Dermis blood vessel endothelial cell (primary cell): ENCODE results near the gene FRMD5. TPM values are rescaled to one million over a fixed set of nuclear protein-coding genes. Genes with fewer than 3 reads are reported as not detected.

Source experiments
- DNase-seq: peaks from one replicate; pipeline ENCODE4 v3.0.0; 2010
- total RNA-seq: library from RNA; depleted of rRNA; stranded (reverse); fragments of >200 nt; gene quantifications from 2 replicates; pipeline ENCODE4 v1.2.3, GENCODE V29; 2014

The FRMD5 gene
- total RNA-seq, 1 donor from 2014 or later = 1.5 TPM

- peak; percentile 75 for DNase-seq
Measured at GRCh38 chr15:44029940-44030568, 165.0 kb downstream of the FRMD5 start.

DNA sequence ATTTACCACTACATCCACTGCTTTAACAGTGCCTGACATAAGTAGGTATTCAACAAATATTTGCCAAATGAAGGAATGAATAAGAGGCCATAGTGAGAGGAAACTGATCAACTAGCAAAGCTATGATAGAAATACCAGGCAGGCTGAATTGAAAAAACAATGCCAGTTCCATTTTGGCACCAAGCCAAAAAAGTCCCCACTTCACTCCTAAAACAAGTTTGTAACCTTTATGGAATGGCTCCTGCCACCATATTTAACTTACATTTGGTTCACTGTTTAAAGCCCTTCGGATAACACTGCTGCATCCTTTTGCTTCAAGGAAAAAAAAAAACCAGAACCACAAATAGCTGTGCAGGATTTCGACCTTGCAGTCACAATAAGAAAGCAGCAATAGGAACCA is 166.1 kb downstream of the FRMD5 start:
- peak; percentile 59 for DNase-seq

DNA sequence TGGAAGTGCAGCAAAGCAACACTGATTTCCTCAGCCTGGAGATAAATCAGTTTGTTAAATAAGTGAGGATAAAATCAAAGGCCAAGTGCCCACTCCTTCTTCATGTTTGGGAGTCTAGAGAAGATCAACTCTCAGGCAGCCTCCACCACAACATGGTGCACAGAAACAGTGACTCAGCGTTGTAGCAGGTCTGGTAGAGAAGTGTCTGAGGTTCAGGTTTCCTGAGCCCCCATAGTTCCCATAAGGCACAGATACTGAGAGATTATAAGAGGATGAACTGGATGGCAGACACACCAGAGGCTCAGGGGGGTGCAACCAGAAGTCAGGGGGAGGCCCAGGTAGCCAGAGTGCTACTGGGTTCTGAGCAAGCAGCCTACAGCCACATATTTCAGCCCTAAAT is 166.7 kb downstream of the FRMD5 start:
- DNase-seq = peak; percentile 25

GRCh38 chr15:44024155-44024554 is 170.9 kb downstream of the FRMD5 start:
- no peak for DNase-seq

GRCh38 chr15:44023176-44023575 is 171.9 kb downstream of the FRMD5 start:
- DNase-seq = peak; percentile 39

DNA sequence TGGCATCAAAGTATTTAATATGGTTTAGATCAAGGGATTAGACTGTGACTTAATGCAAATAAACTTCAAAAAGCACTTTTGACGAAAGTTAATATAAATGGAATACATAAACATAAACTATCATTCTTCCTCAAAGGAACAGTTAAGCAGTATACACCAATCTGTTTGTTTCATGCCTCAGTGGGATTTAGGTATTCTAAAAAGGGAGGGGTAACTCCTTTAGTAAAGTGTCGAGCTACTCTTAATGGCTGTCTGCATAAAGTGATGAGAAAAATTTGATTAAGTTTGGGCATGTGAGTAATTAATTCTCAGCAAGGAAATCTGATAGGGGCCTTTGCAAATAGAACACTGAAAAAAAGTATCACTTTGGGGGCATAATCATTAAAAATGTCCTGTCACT is 176.9 kb downstream of the FRMD5 start:
- no peak for DNase-seq

- DNase-seq = no peak
Measured at GRCh38 chr15:44015545-44016305, 179.3 kb downstream of the FRMD5 start.

DNA sequence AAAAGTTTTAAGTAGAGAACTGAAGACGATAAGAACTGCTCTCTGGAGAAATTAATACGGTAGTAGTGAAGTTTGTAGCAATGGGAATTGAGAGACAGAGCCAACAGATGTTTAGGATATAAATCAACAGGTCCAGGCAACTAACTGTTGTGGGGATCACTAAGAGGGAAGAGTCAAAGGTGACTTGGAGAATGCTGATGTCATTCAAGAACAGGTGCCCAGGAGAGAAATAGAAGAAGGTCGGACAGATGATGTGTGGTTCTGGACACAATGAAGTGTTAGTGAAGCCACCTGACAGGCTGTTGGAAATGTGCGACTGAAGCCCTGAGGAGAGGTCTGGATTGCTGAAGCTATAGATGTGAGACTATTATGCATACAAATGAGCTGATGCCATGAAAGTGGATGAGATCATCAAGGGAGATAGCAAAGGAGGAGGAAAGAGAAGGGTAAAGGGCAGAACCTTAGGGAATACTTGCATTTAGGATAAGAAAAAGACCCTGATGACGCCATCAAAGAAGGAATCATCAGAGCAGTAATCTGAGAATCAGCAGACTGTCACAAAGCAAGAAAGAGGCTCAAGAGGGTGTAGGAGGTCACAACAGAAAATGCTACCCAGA is 183.7 kb downstream of the FRMD5 start:
- no peak for DNase-seq

DNA sequence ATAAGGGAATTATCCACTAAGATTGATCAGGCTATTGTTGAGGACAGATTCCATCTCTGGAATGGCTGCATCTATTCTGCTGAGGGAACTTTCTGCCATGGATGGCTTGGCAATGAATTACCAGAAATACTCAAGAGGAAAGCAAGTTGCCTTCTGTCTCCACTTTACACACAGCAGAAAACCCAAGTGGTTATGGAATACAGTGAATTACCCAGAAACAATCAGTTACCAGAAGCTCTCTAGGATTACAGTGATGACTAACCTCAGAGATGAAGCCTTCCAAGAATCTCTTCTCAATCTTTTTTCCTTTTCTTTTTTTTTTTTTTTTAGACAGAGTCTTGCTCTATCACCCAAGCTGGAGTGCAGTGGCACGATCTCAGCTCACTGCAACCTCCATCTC is 185.0 kb downstream of the FRMD5 start:
- DNase-seq = no peak

DNA sequence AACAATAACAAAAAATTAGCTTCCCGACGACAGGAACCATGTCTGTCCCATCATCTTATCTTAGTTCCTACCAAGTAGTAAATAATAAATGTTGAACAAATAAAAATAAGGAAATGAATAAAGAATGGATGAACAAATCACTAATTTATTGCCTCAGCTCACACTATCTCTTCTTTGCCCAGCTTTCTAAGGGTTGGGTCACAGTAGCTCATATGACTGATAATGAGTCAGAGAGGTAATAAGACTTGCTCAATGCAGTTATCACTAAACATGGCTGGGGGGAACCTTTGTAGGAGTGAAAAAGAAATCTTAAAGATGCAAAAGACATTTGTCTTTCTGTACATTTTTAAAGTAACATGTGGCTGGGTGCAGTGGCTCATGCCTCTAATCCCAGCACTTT is 186.0 kb downstream of the FRMD5 start:
- DNase-seq = peak; percentile 17

DNA sequence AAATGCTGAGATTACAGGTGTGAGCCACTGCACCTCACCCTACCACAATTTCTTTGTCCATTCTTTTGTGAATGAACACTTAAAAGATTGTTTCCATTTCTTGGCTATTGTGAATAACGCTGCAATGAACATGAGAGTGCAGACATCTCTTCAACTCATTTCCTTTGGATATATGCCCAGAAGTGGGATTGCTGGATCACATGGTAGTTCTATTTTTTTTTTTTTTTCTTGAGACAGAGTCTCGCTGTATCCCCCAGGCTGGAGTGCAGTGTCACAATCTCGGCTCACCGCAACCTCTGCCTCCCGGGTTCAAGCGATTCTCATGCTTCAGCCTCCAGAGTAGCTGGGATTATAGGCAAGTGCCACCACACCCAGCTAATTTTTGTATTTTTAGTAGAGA is 194.8 kb downstream of the FRMD5 start:
- peak; percentile 87 for DNase-seq

- peak; percentile 93 for DNase-seq
Measured at GRCh38 chr15:43998607-43999006, 196.5 kb downstream of the FRMD5 start.

DNA sequence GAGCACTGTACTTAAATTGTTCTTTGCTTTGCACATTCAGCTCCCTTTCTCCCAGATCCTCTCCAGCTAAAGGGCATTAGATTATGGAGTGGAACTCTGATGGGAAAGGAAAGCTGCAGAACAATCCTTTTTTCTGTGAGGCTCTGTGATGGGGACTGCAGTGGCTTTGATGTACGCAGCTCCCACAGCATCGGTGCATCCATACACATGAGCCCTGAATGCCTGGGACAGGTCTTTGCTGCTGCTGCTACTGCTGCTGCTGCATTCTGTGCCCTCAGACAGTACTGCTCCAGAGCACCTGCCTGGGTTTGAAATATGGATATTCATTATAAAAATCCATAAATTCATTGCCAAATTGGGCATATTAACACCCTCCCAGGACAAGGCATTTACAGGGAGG is 203.9 kb downstream of the FRMD5 start:
- no peak for DNase-seq

- no peak for DNase-seq
Measured at GRCh38 chr15:43989938-43990337, 205.1 kb downstream of the FRMD5 start.

DNA sequence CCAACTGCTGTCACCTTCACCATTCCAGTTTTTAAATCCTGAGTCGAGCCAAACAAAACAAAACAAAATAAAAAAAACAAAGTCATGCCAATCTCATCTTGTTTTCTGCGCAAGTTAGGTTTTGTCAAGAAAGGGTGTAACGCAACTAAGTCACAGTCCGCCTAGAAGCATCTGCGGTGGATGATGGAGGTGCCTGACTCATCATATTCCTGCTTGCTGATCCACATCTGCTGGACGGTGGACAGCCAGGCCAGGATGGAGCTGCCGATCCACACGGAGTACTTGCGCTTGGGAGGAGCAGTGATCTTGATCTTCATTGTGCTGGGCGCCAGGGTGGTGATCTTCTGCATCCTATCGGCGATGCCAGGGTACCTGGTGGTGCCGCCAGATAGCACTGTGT is 206.2 kb downstream of the FRMD5 start:
- no peak for DNase-seq

DNA sequence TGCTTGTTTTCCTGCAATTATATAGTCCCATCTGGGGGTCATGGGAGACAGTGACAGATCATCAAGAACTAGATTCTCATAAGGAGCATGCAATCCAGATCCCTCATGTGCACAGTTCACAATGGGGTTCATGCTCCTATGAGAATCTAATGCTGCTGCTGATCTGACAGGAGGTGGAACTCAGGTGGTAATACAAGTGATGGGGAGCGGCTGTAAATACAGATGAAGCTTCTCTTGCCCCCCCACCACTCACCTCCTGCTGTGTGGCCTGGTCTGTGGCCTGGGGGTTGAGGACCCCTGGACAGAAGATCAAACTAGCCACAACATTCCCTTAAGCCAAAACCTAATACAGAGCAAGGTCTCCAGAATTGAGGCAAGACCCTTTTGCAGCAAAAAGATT is 207.1 kb downstream of the FRMD5 start:
- no peak for DNase-seq

DNA sequence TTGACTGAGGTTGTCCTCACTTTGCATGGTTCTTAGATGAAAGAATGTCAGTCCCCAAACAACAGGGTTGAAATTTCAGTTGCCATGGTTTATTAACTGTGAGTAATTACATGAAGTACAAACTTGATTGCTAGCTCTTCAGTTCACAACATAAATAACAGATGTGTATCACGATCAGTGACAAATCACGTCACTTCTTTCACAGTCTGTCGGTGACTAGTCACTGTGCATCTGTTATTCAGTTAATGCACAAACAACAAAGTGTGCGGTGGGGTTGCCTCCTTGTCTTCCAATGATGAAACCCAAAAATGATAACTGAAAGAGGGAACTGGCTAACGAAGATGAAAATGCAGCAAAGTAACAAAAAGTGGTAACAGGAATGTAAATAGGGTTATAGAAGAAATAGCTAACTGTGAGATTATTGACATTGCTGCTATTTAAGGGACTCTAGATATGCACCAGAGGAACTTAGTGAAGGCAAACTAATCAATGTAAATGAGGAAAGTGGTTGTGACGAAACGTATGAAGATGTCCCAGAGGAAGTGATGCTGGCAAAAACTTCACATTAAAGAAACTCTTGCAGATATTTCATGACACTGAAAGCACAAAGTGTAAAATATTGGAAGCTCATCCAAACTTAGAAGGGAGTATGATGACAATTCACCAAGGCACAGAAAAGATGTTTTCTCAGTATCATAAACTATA is 208.9 kb downstream of the FRMD5 start:
- DNase-seq = no peak

- DNase-seq = no peak
Measured at GRCh38 chr15:43981576-43981975, 213.5 kb downstream of the FRMD5 start.

DNA sequence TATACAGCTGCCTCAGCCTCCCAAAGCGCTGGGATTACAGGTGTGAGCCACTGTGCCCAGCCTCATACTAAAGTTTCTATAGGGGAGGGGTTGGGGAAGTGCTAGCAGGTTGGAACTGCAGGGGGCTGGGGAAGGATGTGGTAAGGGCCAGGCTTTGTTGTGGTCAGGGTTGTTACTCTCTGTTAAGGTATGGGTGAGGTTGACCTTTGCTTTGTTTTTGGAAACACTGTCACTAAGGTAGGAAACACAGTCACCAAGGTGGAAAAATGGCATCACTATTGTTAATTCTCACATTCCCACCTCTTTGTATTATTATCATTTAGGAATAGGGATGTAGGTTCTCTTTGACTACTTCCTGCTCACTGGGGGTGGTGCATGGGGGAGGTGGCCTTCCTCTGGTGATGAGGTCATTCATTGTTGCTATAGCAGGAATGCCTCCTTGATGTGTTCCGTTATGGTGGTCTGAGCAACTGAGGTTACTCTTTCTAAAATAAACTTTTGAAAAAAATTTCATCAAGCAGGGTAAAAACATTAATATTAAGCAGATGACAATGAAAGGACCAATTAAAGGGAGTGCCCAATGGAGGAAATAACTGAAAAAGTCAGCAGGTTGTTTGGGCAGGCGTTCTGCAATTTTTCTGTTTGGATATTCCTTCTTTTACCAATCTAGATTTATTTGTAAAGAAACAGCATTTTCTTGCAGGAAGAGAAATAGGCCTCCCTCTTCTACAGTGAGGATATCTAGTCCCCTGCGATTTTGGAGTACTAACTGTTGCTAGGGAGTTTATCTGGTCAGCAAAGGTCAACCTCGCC is 217.8 kb downstream of the FRMD5 start:
- DNase-seq = peak; percentile 50

GRCh38 chr15:43975770-43976169 is 219.3 kb downstream of the FRMD5 start:
- DNase-seq = no peak

GRCh38 chr15:43975326-43975725 is 219.7 kb downstream of the FRMD5 start:
- no peak for DNase-seq

GRCh38 chr15:43974852-43975251 is 220.2 kb downstream of the FRMD5 start:
- no peak for DNase-seq
